Stimulated activated CD8-positive, alpha-beta memory T cell treated with anti-CD3 and anti-CD28 coated beads, Interleukin-15, amount 100 ng/mL, for 1 hour (primary cell): ENCODE measurements around the gene EFNB2.

ENCODE experiments used
- DNase-seq: peaks from one replicate; pipeline ENCODE4 v3.0.0-alpha.2; 2020; ENCODE audit warnings: low read depth

The EFNB2 gene

DNA sequence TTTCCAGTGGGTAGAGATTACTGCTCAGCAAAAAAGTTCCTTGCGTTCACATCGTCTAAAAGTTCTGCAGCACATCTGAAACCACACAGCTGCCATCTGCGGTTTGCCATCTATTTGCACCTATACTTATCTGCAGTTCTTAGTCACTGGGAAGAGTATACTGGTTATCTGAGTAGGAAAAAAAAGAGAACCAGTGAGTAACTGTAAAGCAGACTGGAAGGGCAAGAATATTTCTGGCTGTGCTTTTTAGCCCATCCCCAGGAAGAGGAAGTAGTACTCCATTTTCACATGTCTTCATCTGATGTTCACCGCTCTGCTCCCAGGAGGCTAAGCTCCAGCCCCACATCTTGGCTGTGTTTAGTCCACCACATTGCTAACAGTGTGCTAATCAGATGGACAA is 35.6 kb downstream of the EFNB2 start:
- no peak for DNase-seq

DNA sequence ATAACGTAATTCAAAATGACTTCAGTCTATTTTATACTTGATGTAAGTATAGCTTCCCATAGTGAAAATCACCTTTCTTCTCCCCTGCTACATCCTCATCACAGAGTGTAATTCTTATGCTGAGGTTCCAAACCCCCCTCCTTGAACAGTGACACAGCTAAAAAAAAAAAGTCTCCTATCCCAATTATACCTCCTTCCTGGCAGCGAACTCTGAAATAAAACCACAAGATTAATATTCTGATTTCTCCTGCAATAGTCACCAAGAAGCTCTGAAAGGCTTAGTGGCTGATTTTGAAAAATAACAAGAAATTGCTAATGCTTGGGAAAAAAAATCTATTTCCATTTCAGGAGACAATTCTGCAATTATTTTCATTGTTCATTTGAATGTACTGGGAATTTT is 36.3 kb downstream of the EFNB2 start:
- DNase-seq, result no peak

DNA sequence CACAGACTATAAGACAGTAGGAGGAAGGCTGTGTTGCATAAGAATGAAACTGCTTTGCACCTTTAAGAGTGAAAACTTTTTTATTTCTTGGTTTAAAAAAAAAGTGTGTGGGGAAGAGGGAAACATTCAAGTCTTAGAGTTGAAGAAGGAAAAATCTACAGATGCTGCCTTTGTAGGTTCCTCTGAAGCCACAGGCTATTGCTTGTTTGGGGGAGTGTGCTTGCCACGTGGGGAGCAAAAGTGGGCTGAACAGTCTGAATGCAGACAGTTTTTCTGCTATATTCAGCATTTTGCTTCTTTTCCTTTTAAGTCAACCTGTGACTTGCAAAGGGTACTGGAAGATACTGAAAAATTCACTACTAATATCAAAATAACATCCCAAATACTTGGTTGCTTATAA is 36.9 kb downstream of the EFNB2 start:
- DNase-seq, result no peak

DNA sequence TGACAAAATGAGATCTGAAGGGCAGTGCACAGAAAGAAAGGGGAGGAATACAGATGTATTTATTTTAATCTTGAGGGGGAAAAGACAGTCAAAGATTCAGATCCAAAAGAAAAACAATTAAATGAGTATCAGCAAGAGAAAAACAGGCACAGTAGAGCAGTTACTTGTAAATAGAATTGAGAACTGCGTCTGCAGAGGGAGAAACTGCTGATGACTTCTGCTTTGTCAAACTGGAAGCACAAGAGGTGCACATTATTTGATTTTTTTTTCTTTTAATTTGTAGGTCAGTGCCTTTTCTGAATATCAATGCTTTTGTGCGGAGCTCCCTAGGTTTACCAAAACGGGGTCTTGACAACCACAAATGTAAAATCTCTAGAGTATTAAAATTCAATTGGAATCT is 37.3 kb downstream of the EFNB2 start:
- no peak for DNase-seq

- no peak for DNase-seq
Measured at GRCh38 chr13:106497079-106497478, 38.4 kb downstream of the EFNB2 start.

DNA sequence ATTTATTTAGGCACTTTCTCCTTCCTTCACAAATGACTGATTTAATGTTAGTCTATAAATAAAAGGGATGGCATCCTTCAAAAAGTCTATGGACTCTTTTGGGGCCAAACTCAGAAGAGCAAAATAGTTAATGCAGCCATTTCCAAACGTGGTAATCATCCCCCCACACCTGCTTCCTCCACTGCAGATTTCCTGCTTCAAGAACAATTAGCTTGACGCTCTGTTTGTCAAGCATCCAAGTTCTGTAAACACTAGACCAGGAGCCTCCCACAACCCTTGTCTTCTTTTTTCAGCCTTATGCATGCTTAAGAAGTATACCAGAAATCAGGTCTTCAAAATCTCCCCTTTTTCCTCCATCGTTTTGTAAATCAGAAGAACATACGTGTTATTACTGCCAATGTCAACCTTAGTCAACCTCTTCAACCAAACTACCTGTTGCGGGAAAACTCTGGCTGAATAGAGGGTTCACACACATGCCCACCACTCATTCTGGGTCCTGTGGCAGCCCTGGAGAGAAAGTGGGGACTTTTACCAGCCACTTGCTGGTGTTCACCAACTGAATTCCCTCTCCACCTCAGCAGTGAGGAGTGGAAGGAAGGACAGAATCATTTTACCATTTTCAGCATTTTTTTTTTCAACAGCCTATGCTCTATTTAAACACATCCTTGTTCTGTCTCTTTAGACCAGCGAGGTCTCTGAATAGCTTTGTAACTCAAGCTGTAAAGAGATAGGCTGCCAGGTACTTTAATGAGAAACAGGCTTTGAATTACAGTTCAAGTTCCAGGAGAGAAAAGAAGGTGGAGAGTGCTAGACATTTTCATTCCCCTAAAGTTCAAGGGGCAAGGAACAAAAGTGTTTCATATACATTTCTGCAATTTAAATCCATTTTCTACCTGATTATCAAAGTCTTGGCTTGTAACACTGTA is 39.1 kb downstream of the EFNB2 start:
- DNase-seq, result no peak

GRCh38 chr13:106494936-106495335 is 40.5 kb downstream of the EFNB2 start:
- DNase-seq, result no peak

DNA sequence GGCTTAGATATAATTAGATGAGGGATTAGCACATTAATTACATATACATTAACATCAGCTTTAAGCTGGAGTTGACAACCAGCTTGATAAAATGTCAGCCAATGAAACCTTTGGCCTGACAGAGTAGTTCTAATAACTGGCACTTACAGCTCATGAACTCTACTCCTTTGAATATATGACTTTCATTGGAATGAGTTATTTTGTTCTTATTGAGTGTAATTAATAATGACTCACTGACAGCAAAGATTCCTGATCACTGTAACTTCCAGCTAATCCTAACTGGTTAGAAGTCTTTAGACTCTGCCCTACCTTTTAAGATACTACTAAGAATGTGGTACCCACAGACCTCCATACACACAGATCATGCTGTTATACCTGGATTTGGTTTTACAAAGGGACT is 41.0 kb downstream of the EFNB2 start:
- DNase-seq, result no peak

- DNase-seq, result no peak
Measured at GRCh38 chr13:106493533-106494220, 41.8 kb downstream of the EFNB2 start.

GRCh38 chr13:106492588-106493475 is 42.6 kb downstream of the EFNB2 start:
- DNase-seq, result no peak

- no peak for DNase-seq
Measured at GRCh38 chr13:106491928-106492587, 43.4 kb downstream of the EFNB2 start.

DNA sequence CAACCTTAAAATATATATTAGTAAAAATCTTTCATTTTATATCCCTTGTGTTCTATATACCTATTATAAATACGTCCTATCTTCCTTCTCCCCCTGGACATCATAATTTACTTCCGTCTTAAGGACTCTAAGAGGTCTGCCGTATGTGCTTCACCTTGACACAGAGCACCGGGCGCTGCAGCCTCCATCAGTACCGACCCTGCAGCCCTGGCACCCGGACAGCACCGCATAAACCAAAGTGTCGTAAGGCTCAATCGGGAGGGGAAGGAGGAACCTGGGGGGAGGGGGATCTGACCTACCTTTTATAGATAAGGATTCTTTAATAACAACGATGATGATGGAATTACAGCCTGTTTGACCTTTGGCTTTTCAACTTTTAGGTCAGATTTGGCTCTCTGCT is 44.0 kb downstream of the EFNB2 start:
- no peak for DNase-seq

DNA sequence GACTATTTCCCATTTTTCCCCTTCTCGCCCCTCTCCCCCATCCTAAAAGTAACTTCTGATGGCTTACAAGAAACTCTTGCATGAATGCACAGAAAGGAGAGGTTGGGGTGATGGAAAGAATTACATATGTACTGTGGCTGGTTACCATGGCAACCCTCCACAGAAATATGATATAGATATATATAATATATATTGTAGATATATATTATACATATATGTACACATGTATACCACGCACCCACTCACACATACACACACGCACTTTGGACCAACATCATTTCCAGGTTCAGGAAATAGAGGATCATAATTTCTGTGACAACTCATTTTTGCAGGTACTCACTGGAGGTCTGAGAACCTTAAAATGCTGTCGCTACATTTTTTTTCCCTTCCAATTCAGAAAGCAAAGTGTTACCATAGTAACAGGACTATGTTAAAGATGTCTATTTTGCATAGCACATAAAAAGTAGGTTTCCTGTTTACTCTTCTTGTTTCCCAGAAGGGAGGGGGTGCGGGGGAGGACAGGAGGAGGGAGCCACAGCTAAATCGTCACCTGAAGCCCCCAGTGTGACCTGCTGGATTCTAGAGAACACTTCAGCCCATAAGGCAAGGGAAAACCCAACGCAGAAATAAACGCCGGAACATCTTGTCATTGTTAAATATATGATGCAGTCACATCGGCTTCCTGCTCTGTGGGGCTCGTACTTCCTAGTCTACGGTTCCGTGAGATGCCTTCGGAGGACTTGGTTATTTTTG is 44.7 kb downstream of the EFNB2 start:
- no peak for DNase-seq

GRCh38 chr13:106489849-106490568 is 45.5 kb downstream of the EFNB2 start:
- no peak for DNase-seq

DNA sequence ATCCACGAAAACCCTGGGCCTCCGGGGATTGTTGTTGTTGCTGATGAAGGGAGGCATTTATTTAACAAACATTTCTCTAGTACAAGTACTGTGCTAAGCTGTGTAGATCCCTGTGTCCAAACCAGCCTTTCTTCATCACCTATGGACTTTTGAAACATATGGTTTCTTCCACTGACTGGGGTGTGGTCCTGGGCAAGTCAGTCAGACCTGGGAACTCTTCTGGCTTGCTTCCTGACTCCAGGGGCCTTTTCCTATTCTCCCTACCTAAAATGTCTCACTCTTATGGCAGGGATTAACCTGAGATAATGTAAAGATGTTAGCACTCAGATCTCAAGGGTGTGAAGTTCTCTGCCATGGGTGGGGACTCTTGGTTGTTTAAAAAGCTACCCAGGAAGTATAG is 46.8 kb downstream of the EFNB2 start:
- no peak for DNase-seq

GRCh38 chr13:106488076-106488475 is 47.4 kb downstream of the EFNB2 start:
- DNase-seq, result no peak

DNA sequence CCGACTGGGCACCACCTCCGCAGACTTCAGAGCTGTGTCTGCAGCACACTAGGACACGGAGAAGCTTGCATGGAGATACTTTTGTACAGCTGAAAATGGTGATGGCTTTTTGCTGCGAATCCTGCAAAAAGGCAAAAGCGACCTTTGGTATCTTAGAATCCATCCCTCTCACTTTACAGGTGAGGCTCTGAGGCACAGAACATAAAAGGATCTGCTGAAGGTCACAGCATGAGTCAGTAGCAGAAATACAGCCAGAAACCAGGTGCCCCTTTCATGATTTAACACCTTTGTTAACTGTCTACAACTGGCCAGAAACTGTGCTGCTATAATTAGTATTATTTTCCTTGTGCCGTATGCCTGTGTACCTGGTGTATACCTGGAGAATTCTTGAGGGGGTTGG is 48.3 kb downstream of the EFNB2 start:
- DNase-seq, result no peak

GRCh38 chr13:106486287-106486686 is 49.2 kb downstream of the EFNB2 start:
- no peak for DNase-seq

- no peak for DNase-seq
Measured at GRCh38 chr13:106484537-106485193, 50.8 kb downstream of the EFNB2 start.

DNA sequence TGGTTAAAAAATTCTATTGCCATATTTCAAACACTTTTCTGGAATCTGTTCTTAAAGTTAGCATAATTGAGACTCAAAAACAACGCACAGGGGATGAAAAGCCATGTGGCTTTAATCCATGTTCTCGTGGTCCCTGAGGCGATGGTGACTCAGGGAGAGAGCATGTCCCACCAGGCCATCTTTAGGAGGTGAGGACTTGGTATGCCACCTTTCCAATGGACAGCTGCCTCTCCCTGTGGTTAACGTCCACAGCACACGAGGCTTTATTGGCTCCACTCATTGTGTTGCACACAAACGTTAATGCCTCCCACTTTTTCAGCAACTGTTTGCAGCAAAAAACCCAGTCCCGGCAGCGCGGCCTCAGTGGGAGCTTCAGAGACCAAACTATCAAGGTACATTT is 51.4 kb downstream of the EFNB2 start:
- DNase-seq, result no peak
